Esophagus squamous epithelium (tissue), 5 donors: ENCODE data around the gene ZNF195. TPM values are rescaled to one million over a fixed set of nuclear protein-coding genes. Genes with fewer than 3 reads are reported as not detected.
A peak's percentile ranks its signal among the peaks of the same experiment; 100 is the strongest.

Source experiments
- DNase-seq: peaks from one replicate; lab custom pipeline; 2025; lab: John Stamatoyannopoulos, UW
- H3K27ac ChIP-seq, 4 donors: fragments of 200-600 bp; sonication (generic); one replicate each; pipeline ENCODE4 v1.5.1; 2016 to 2019; ENCODE audit warnings: mild to moderate bottlenecking in 1 of 4
- H3K27me3 ChIP-seq, 4 donors: fragments of 200-600 bp; sonication (generic); 1 replicate in 3 of 4; 2 replicates in 1 of 4; pipeline versions ENCODE4 v1.5.1 to v1.6.0; 2017 to 2021; ENCODE audit warnings: antibody characterized with exemption in 1 of 4
- H3K36me3 ChIP-seq, 3 donors: fragments of 200-600 bp; sonication (generic); one replicate each; pipeline ENCODE4 v1.5.1; 2016 to 2019
- H3K4me1 ChIP-seq, 3 donors: fragments of 200-600 bp; sonication (generic); one replicate each; pipeline ENCODE4 v1.5.1; 2017 to 2019
- H3K4me3 ChIP-seq, 4 donors: fragments of 200-600 bp; sonication (generic); 1 replicate in 3 of 4; 2 replicates in 1 of 4; pipeline ENCODE4 v1.5.1; 2016 to 2019; ENCODE audit warnings: mild to moderate bottlenecking in 2 of 4, moderate library complexity in 1 of 4
- H3K9me3 ChIP-seq, 3 donors: fragments of 200-600 bp; sonication (generic); one replicate each; pipeline ENCODE4 v1.5.1; 2016 to 2019
- POLR2A ChIP-seq, 4 donors: fragments of 450-650 bp; IDR thresholded peaks; one replicate each; pipeline ENCODE4 v1.6.1; 2017; ENCODE audit warnings: antibody characterized with exemption in 4 of 4, mild to moderate bottlenecking in 4 of 4, moderate library complexity in 3 of 4
- WGBS, 2 donors: methylation state at CpG; one replicate each; pipeline ENCODE4 v1.1.5; 2018; 5-methylcytosine and 5-hydroxymethylcytosine counted together
- intact Hi-C: fragments of 100-400 bp; cut with DNase I; formaldehyde crosslinking; loops from one replicate; pipeline ENCODE4 v1.15.0; 2022
- total RNA-seq, 4 donors: library from RNA; depleted of rRNA; stranded (reverse); fragments of >200 nt; gene quantifications; one replicate each; pipeline ENCODE4 v1.1.0, GENCODE V29; 2016
- TF ChIP-seq, protein P1 (sequence below), 6 experiments: fragments of 450-650 bp in 4 of 6; fragments of 200-600 bp in 2 of 6; sonication (generic) in 2 of 6; IDR thresholded peaks; one replicate each; pipeline ENCODE4 v1.5.1; 2016 to 2019; ENCODE audit warnings: antibody characterized with exemption in 6 of 6, mild to moderate bottlenecking in 4 of 6, moderate library complexity in 4 of 6
- donor health status: DM: yes; HTN: yes; CAD: no.

The ZNF195 gene
- total RNA-seq, 4 donors from 2014 or later = 8.7 to 20.8 (median 16.8) TPM

DNA sequence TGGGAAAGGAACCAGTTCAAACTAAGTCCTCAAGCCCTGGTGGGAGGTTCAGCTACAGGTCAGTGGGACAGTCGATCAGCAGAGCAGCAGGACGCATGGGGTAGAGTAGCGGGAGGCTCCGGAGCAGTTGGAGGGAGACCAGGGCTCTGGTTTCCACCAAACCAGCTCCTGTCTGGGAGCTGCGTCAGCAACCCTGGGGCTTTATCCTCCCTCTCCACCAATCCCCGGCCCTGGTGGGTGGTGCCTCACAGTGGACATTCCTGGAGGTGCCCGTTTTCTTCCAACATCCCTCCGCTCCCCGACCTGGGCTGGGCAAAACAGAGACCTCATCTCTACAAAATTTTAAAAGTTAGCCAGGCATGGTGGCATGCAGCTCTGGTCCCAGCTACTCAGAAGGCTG lies 32.4 kb downstream of the ZNF195 start:
- WGBS, 2 donors = 96 to 98% methylated on average over 6 to 7 of the region's 9 CpGs
- H3K27ac ChIP-seq = no peak overlapping the region
- intact Hi-C loops = no loop called here
- no peak for DNase-seq
- H3K27me3 ChIP-seq = peaks cover 0 to 21% (median 0%) of the 10 kb centered on the region in 4 donors
- H3K9me3 ChIP-seq = peaks cover 0 to 23% (median 14%) of the 10 kb centered on the region in 3 donors
- no peaks in the 10 kb centered on the region for H3K36me3 ChIP-seq
- no peak overlapping the region for H3K4me3 ChIP-seq
- no peaks in the 10 kb centered on the region for H3K4me1 ChIP-seq
- TF ChIP-seq, protein P1, sequence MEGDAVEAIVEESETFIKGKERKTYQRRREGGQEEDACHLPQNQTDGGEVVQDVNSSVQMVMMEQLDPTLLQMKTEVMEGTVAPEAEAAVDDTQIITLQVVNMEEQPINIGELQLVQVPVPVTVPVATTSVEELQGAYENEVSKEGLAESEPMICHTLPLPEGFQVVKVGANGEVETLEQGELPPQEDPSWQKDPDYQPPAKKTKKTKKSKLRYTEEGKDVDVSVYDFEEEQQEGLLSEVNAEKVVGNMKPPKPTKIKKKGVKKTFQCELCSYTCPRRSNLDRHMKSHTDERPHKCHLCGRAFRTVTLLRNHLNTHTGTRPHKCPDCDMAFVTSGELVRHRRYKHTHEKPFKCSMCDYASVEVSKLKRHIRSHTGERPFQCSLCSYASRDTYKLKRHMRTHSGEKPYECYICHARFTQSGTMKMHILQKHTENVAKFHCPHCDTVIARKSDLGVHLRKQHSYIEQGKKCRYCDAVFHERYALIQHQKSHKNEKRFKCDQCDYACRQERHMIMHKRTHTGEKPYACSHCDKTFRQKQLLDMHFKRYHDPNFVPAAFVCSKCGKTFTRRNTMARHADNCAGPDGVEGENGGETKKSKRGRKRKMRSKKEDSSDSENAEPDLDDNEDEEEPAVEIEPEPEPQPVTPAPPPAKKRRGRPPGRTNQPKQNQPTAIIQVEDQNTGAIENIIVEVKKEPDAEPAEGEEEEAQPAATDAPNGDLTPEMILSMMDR (IDR thresholded peaks at IDR 0.05) = no peak
- TF ChIP-seq POLR2A (IDR thresholded peaks at IDR 0.05) = no peak

DNA sequence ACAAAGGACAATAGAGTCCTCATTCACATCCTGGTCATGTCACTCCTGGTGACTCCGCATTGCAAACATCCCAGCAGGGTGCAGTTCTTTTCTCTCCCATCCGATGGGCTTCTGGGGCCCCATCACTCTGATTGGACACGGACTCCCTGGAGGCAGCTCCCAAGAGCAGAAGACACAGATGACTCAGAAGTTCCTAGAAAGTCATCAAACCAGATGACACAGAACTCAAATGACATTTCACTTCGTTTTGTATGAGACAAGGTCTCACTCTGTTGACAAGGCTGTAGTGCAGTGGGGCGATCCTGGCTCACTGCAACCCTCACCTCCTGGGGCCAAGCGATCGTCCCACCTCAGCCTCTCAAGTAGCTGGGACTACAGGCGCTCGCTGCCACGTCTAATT lies 33.2 kb downstream of the ZNF195 start:
- no peak overlapping the region for H3K4me3 ChIP-seq
- intact Hi-C loops = no loop called here
- no peaks in the 10 kb centered on the region for H3K4me1 ChIP-seq
- WGBS, 2 donors = 89 to 95% methylated on average over 6 to 9 of the region's 10 CpGs
- TF ChIP-seq, protein P1 (IDR thresholded peaks at IDR 0.05) = no peak
- TF ChIP-seq POLR2A (IDR thresholded peaks at IDR 0.05) = no peak
- H3K9me3 ChIP-seq = peaks cover 0 to 23% (median 14%) of the 10 kb centered on the region in 3 donors
- H3K36me3 ChIP-seq = no peaks in the 10 kb centered on the region
- no peak overlapping the region for H3K27ac ChIP-seq
- peaks cover 0 to 28% (median 0%) of the 10 kb centered on the region in 4 donors for H3K27me3 ChIP-seq
- no peak for DNase-seq

DNA sequence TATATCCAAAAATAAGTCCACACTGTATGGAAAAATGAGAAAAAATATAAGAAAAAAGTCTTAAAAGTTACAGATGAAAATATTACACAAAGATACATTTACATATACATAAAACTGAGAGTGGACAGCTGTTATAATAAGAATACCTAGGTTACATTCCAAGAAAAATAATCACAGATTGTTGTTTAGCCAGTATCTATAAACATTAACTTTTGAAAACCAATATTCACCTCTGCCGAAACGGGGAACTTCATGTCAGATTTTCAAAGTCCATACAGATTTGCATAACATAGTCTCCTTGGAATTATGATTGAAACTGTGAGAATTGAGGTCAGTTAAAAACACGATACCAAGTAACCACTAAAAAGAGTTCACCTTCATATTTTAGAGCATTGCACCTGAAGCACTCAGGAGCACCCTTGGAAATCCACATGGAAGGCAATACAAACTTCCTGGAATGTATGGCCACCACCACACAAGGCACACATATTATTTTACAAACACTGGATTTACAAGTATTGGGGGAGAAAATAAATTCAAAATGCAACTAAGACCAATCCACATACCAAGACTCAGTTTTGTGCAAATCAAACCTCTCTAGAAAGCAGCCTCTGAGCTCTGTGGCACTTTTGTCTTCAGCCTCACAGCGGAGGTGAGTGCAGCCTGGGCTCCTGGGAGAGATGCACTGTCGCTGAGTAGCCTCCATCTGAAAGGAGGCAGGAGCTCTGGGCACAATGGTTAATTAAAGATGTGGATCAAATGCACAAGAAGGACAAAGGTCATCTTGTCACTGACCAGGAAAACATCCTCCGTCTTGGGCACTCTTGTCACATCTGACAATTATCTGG lies 34.4 kb downstream of the ZNF195 start:
- TF ChIP-seq, protein P1 (IDR thresholded peaks at IDR 0.05) = no peak
- TF ChIP-seq POLR2A (IDR thresholded peaks at IDR 0.05) = no peak
- WGBS, 2 donors = 58 to 68% methylated on average over 5 to 6 of the region's 6 CpGs
- H3K4me3 ChIP-seq = no peak overlapping the region
- DNase-seq = no peak
- intact Hi-C loops = no loop called here
- H3K9me3 ChIP-seq = peaks cover 0 to 20% (median 14%) of the 10 kb centered on the region in 3 donors
- no peaks in the 10 kb centered on the region for H3K4me1 ChIP-seq
- H3K27me3 ChIP-seq = peaks cover 0 to 40% (median 0%) of the 10 kb centered on the region in 4 donors
- no peak overlapping the region for H3K27ac ChIP-seq
- no peaks in the 10 kb centered on the region for H3K36me3 ChIP-seq

DNA sequence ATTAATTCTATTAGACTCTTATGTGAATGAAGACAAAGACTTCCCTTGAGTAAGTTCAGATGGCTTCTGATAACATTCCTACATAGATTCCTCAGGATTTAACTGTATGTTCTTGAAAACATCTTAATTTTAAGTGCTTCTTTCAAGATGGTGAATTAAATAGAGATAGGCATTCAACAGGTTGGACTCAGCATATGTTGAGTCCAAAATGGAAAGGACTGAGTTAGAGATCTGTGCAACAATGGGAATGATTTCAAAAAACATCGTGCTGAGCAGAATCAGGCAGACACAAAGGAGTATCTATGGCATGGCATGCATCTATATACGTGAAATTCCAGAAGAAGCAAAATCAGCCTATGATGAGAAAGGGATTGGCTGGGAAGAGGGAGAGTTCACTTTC lies 36.2 kb downstream of the ZNF195 start:
- H3K27ac ChIP-seq = no peak overlapping the region
- TF ChIP-seq POLR2A (IDR thresholded peaks at IDR 0.05) = no peak
- TF ChIP-seq, protein P1 (IDR thresholded peaks at IDR 0.05) = no peak
- H3K4me3 ChIP-seq = no peak overlapping the region
- no peaks in the 10 kb centered on the region for H3K36me3 ChIP-seq
- intact Hi-C loops = no loop called here
- H3K4me1 ChIP-seq = no peaks in the 10 kb centered on the region
- peaks cover 0 to 50% (median 0%) of the 10 kb centered on the region in 4 donors for H3K27me3 ChIP-seq
- DNase-seq = no peak
- WGBS, 2 donors = 62 to 72% methylated on average over 2 of the region's 2 CpGs
- peaks cover 0 to 13% (median 10%) of the 10 kb centered on the region in 3 donors for H3K9me3 ChIP-seq

DNA sequence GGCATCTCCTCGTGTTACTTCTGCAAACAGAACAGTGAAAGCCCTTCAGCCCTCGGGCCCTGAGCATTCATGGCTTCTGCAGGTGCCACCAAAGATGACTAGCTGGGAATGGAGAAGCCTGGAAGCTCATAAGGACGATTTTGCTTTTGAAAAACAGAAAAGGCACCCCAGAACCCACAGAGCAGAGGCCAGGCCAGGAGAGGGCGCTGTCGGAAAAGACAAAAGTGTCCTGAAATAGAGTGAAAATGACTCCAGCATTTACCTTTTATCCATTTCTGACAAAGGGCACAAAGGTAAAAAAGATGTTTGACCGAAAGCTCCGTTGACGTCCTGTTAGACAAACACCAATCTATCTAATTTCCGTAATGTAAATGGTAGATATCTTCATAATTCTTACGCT lies 37.6 kb downstream of the ZNF195 start:
- 23 to 25% methylated on average over 10 of the region's 10 CpGs for WGBS, 2 donors
- Histone ChIP-seq H3K27me3 (peaks cover 0 to 50% (median 0%) of the 10 kb centered on the region in 4 donors), H3K4me1 (no peaks in the 10 kb centered on the region), H3K36me3 (no peaks in the 10 kb centered on the region), H3K9me3 (no peaks in the 10 kb centered on the region), H3K27ac (no peak overlapping the region), H3K4me3 (no peak overlapping the region)
- TF ChIP-seq, protein P1 (IDR thresholded peaks at IDR 0.05) = peak; percentile 23 to 75 (median 66)
- no peak for TF ChIP-seq POLR2A (IDR thresholded peaks at IDR 0.05)
- intact Hi-C loops = no loop called here
- DNase-seq = no peak
